GM19438 (cell line): ENCODE results near the gene RYR2.

ENCODE experiments used
- ATAC-seq: cut with Tn5 transposase; IDR thresholded peaks from one replicate; pipeline ENCODE4 v1.9.1; 2021; ENCODE audit warnings: low read depth; ENCODE audit not compliant: unreplicated experiment

The RYR2 gene

DNA sequence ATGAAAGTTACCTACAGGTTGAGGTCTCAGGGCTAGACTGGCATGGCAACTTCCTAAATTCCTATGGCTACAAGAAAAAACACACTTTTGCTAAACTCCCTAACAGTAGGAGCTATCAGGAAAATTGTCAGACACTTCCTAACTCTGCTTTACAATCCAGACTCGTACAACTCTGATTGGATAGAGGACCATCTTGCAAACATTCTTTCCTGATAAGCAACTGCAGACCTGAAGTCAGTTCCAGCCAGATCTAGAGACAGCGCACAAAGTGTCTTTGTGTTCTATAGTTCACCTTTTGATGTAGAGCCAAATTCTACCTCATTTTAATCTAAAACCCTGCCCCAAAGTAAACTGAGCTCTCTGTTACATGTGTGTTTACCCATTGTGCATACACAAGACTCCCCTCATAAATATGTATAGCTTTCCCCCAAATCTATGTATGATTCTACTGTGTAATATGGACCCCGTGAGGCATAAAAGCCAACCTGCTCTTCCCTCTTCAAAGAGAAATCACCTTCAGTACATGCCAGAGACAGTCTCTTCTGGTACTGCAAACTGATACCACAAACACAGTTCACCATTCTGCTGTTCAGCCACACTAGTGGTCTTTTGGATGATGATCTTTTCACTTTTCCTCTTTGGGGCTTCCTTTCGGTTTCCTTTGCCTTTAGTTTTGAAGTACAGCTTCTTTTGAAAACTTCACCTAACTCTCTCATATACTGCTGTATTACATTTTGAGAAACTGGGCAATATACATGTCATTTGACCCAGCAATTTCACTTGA lies 827.0 kb downstream of the RYR2 start:
- ATAC-seq: no peak

DNA sequence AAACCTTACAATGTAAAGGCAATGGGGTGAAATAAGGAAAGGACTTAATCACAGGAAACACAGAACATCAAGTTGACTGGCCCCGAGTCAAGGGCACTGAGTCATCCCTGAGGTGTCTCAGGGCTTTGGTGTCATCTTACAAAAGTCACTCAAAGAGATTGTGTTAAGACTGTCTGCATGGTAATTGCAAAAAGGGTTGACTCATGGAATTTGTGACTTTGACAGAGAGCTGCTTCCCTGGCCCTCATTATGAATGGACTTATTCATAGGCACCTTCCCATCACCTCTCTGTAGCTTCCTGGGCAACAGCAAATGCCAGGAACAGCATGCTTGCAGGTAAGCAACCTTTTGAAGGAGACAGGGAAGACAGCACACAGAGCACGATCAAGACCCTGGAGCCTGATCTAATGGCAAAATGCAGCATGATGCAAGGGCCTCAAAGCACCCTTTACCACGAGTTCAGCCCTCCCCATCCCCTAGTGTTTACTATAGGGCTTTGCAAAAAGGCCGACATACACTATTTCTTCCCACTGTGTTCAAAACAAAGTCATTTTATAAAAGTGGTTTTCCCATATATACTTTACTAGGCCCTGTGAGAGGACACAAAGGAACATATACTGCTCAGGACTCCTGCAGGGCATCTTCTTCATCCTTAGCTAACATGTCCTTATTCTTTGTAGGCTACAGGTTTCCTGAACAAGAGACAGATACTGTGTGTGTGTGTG lies 831.7 kb downstream of the RYR2 start:
- ATAC-seq: no peak

DNA sequence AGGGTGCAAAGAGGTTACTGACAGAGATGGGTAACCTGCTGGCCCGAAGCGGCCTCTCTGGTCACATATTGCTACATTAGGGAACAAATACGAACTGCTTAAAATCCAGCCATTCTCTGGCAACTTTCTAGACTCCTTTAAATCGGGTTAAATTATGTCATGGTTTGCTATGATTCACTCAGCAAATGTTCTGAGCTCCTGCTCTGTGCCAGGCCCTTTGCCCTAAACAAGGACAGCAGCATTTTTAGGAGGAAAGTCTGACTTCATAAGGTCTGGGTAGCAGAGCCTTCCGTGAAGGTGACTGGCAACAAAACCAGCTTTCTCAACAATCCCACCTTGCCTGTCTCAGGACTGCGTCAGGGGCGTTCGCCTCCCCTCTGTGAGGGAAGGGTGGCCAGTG lies 833.3 kb downstream of the RYR2 start:
- ATAC-seq: no peak

DNA sequence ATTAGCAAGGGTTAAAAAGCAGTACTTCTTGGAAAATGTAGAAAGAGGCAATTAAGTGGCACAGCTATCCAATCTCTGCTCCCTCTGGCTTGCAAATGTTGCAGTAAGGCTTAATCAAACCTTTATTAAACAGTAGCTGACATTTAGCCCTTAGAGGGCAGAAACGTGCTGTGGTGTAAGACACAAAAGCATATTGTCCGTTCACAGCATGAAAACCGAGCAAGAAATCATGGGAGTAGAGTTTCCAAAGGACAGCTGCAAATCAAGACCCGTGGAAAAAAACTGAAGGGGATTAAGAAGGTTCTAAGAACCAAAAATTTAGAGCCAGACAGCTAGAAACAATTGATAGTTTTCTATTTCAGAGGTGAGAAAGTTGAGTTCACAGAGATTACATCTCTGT lies 835.6 kb downstream of the RYR2 start:
- no peak for ATAC-seq

DNA sequence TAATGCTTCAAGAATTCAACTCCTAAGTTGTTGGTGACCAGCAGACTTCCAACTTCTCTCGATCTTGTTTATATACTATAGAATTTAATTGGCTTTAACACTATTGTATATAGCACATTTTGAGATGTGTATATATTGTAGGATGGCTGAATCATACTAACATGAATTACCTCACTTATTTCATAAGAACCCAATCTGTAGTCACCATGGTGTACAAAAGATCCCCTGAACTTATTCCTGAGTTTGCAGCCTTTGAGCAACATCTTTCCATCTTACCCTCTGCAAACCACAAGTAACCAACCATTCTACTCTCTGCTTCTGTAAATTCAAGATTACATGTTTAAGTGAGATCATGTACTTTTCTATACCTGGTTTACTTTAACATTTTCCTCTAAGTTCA lies 836.4 kb downstream of the RYR2 start:
- ATAC-seq: no peak

GRCh38 chr1:237879195-237879594 lies 837.2 kb downstream of the RYR2 start:
- ATAC-seq: no peak
